ENCODE data around the gene SMAD2. TPM values are rescaled to one million over a fixed set of nuclear protein-coding genes. Genes with fewer than 3 reads are reported as not detected.

The SMAD2 gene
- total RNA-seq, 2 experiments from 2014 or later = 40.4 to 81.1 TPM

- intact Hi-C loops (cut with micrococcal nuclease; ENCODE audit: unreplicated experiment) = no loop called here
- no peak for DNase-seq (ENCODE audit: low spot score)
- Histone ChIP-seq H3K9me3 (ENCODE audit: low read length) (peaks cover 11% of the 10 kb centered on the region; the same call in 1 of the 2 replicates), H4K20me1 (ENCODE audit: insufficient read depth, low read length) (no peaks in the 10 kb centered on the region), H3K4me1 (ENCODE audit: insufficient read depth, low read length, poor library complexity, severe bottlenecking) (no peaks in the 10 kb centered on the region), H3K27ac (ENCODE audit: low read depth, low read length, poor library complexity, severe bottlenecking) (no peak overlapping the region), H3K9me2 (ENCODE audit: insufficient read depth, low read length) (no peaks in the 10 kb centered on the region), H3K36me3 (ENCODE audit: insufficient read depth, low read length) (peaks cover 57% of the 10 kb centered on the region), H3K79me2 (ENCODE audit: insufficient read depth, low read depth, low read length) (no peaks in the 10 kb centered on the region), H3K4me3 (ENCODE audit: low read depth, low read length, poor library complexity, severe bottlenecking) (no peak overlapping the region), H2AFZ (ENCODE audit: low read length) (no peak overlapping the region), H3K4me2 (ENCODE audit: low read length) (no peak overlapping the region)
- CTCF ChIA-PET (ENCODE audit: unreplicated experiment) = no interaction called here
- BruUV-seq (replicated peaks) = no TSS peak
- POLR2A ChIA-PET = no interaction called here
- no peak for TF ChIP-seq CTCF (conservative IDR thresholded peaks at IDR 0.05; ENCODE audit: low read length)
- no peak for TF ChIP-seq EZH2phosphoT487 (IDR thresholded peaks at IDR 0.05; ENCODE audit: borderline replicate concordance, low read depth, low read length)
These were observed 67.4 kb downstream of the SMAD2 start for GRCh38 chr18:47863041-47863440.

DNA sequence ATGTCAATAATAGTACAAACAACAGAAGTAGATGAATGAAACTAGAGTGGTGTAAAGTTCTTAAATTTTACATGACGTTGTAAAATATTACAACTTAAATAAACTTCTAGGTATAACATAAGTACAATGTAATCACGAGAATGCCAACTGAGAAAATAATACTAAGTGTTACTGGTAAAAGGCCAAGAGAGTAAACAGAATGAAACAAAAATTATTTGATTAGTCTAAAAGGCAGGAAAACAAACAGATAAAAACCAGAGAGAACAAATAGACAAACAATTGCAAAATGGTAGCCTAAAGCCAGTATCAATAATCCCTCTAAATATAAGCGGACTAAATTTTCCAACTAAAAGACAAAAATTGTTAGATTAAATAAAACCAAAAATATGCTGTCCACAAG, 71.9 kb downstream of the SMAD2 start:
- H3K9me3 ChIP-seq (ENCODE audit: low read length) = peaks cover 11% of the 10 kb centered on the region; the same call in 1 of the 2 replicates
- no peaks in the 10 kb centered on the region for H4K20me1 ChIP-seq (ENCODE audit: insufficient read depth, low read length)
- H3K36me3 ChIP-seq (ENCODE audit: insufficient read depth, low read length) = peaks cover 54% of the 10 kb centered on the region
- CTCF ChIA-PET (ENCODE audit: unreplicated experiment) = no interaction called here
- DNase-seq (ENCODE audit: low spot score) = no peak
- no TSS peak for BruUV-seq (replicated peaks)
- no peak overlapping the region for H3K27ac ChIP-seq (ENCODE audit: low read depth, low read length, poor library complexity, severe bottlenecking)
- H3K4me2 ChIP-seq (ENCODE audit: low read length) = no peak overlapping the region
- H3K4me1 ChIP-seq (ENCODE audit: insufficient read depth, low read length, poor library complexity, severe bottlenecking) = no peaks in the 10 kb centered on the region
- no peak overlapping the region for H3K4me3 ChIP-seq (ENCODE audit: low read depth, low read length, poor library complexity, severe bottlenecking)
- TF ChIP-seq EZH2phosphoT487 (IDR thresholded peaks at IDR 0.05; ENCODE audit: borderline replicate concordance, low read depth, low read length) = no peak
- TF ChIP-seq CTCF (conservative IDR thresholded peaks at IDR 0.05; ENCODE audit: low read length) = no peak
- intact Hi-C loops (cut with micrococcal nuclease; ENCODE audit: unreplicated experiment) = no loop called here
- H3K9me2 ChIP-seq (ENCODE audit: insufficient read depth, low read length) = no peaks in the 10 kb centered on the region
- no peak overlapping the region for H2AFZ ChIP-seq (ENCODE audit: low read length)
- no peaks in the 10 kb centered on the region for H3K79me2 ChIP-seq (ENCODE audit: insufficient read depth, low read depth, low read length)
- POLR2A ChIA-PET = interaction anchor here (0.6 kb wide), 1 partner anchor 8 kb away, joined by 3 read pairs; no protein-coding TSS in a partner anchor

GRCh38 chr18:47847635-47848034, 82.8 kb downstream of the SMAD2 start:
- no peak overlapping the region for H3K27ac ChIP-seq (ENCODE audit: low read depth, low read length, poor library complexity, severe bottlenecking)
- no peaks in the 10 kb centered on the region for H3K9me2 ChIP-seq (ENCODE audit: insufficient read depth, low read length)
- ChIA-PET POLR2A (no interaction called here), CTCF (ENCODE audit: unreplicated experiment) (no interaction called here)
- H4K20me1 ChIP-seq (ENCODE audit: insufficient read depth, low read length) = no peaks in the 10 kb centered on the region
- no peak overlapping the region for H3K4me3 ChIP-seq (ENCODE audit: low read depth, low read length, poor library complexity, severe bottlenecking)
- intact Hi-C loops (cut with micrococcal nuclease; ENCODE audit: unreplicated experiment) = no loop called here
- BruUV-seq (replicated peaks) = no TSS peak
- H3K4me2 ChIP-seq (ENCODE audit: low read length) = no peak overlapping the region
- no peaks in the 10 kb centered on the region for H3K79me2 ChIP-seq (ENCODE audit: insufficient read depth, low read depth, low read length)
- no peak for DNase-seq (ENCODE audit: low spot score)
- no peak overlapping the region for H2AFZ ChIP-seq (ENCODE audit: low read length)
- no peaks in the 10 kb centered on the region for H3K4me1 ChIP-seq (ENCODE audit: insufficient read depth, low read length, poor library complexity, severe bottlenecking)
- H3K36me3 ChIP-seq (ENCODE audit: insufficient read depth, low read length) = peaks cover 41% of the 10 kb centered on the region
- TF ChIP-seq CTCF (conservative IDR thresholded peaks at IDR 0.05; ENCODE audit: low read length) (no peak), EZH2phosphoT487 (IDR thresholded peaks at IDR 0.05; ENCODE audit: borderline replicate concordance, low read depth, low read length) (no peak)
- no peaks in the 10 kb centered on the region for H3K9me3 ChIP-seq (ENCODE audit: low read length)
